ENCODE measurements around the gene TIFAB. TPM values are rescaled to one million over a fixed set of nuclear protein-coding genes. Genes with fewer than 3 reads are reported as not detected.

Gene TIFAB
- total and polyA plus RNA-seq, 2 experiments from 2014 or later = not detected

GRCh38 chr5:135469911-135470310 is 17.8 kb upstream of the TIFAB start:
- Histone ChIP-seq H3K27me3 (ENCODE audit: insufficient read depth) (peaks cover 87% of the 10 kb centered on the region), H3K79me2 (replicated peaks; ENCODE audit: insufficient read depth) (no peaks in the 10 kb centered on the region), H2AFZ (no peak overlapping the region), H3K4me2 (no peak overlapping the region), H3K36me3 (ENCODE audit: insufficient read depth) (no peaks in the 10 kb centered on the region), H3K4me1 (ENCODE audit: insufficient read depth) (peaks cover 14% of the 10 kb centered on the region; the same call in 1 of the 2 replicates), H3K4me3 (no peak overlapping the region), H3K27ac (ENCODE audit: low read depth) (no peak overlapping the region), H3K9me2 (ENCODE audit: insufficient read depth) (no peaks in the 10 kb centered on the region), H4K20me1 (replicated peaks; ENCODE audit: insufficient read depth) (no peaks in the 10 kb centered on the region; the same call in 1 of the 2 replicates), H3F3A (replicated peaks; ENCODE audit: low read depth) (no peaks in the 10 kb centered on the region)
- Mint-ChIP-seq H3K27ac (no peak overlapping the region), H3K36me3 (ENCODE audit: low read depth) (no peaks in the 10 kb centered on the region), H3K4me3 (no peak overlapping the region), H3K27me3 (ENCODE audit: insufficient read depth, low read depth, poor library complexity) (peaks cover 56% of the 10 kb centered on the region), H3K9me3 (no peaks in the 10 kb centered on the region), H3K4me1 (peaks cover 21% of the 10 kb centered on the region)
- TF ChIP-seq ETS1 (IDR thresholded peaks at IDR 0.05) (no peak), EZH2 (IDR thresholded peaks at IDR 0.05; ENCODE audit: low read depth, unreplicated experiment) (no peak), ZNF462 (CRISPR knock-in tag; IDR thresholded peaks at IDR 0.05) (no peak), NANOG (IDR thresholded peaks at IDR 0.05; ENCODE audit: borderline replicate concordance) (no peak), REST (IDR thresholded peaks at IDR 0.05; ENCODE audit: unreplicated experiment) (no peak), CTCF (conservative IDR thresholded peaks at IDR 0.05; ENCODE audit: low read depth in 2 of 2) (no peak), JUNB (IDR thresholded peaks at IDR 0.05; ENCODE audit: unreplicated experiment) (no peak), STAT1 (IDR thresholded peaks at IDR 0.05; ENCODE audit: unreplicated experiment) (no peak), ZNF331 (CRISPR knock-in tag; IDR thresholded peaks at IDR 0.05; ENCODE audit: low read depth) (no peak), POLR2AphosphoS5 (IDR thresholded peaks at IDR 0.05; ENCODE audit: low read depth) (no peak), ZNF114 (CRISPR knock-in tag; IDR thresholded peaks at IDR 0.05) (no peak), CREB1 (CRISPR knock-in tag; IDR thresholded peaks at IDR 0.05; ENCODE audit: low read depth) (no peak), EZH2phosphoT487 (IDR thresholded peaks at IDR 0.05; ENCODE audit: unreplicated experiment) (no peak)
- ATAC-seq (no peak), DNase-seq (ENCODE audit: low spot score) (no peak)

All from GM23338 (cell line).